ENCODE results near the gene USHBP1. TPM values are rescaled to one million over a fixed set of nuclear protein-coding genes. Genes with fewer than 3 reads are reported as not detected.
"Not testable (repeated sequence)": the region's sequence is repeated elsewhere in the genome, so short reads cannot be mapped to it uniquely, and the experiment has no call there.

The USHBP1 gene
- total RNA-seq, 1 donor from 2014 or later = 54.2 TPM

DNA sequence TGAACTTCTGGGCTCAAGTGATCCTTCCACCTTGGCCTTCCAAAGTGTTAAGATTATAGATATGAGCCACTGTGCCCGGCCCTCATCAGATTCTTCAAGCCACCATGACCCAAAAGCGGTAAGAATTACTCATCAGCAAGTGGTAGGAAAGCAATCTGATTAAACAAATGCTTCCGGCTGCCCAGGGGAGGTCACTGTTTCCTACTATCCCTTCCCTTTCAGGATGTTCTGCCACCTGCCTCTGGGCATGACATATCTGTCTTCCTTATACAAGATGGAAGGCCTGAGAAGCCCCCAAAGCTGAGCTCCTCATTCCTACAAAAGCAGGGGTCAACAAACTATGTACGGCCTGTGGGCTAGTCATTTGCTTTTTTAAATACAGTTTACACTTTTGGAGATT lies 31.7 kb upstream of the USHBP1 start:
- Mint-ChIP-seq H3K4me3 (ENCODE audit: unreplicated experiment) (no peak overlapping the region), H3K36me3 (ENCODE audit: low read depth, unreplicated experiment) (no peaks in the 10 kb centered on the region), H3K9me3 (ENCODE audit: unreplicated experiment) (no peaks in the 10 kb centered on the region), H3K4me1 (ENCODE audit: unreplicated experiment) (no peaks in the 10 kb centered on the region), H3K27ac (ENCODE audit: unreplicated experiment) (peak overlapping the region; percentile 70), H3K27me3 (ENCODE audit: unreplicated experiment) (peaks cover 3% of the 10 kb centered on the region)
- no peak for DNase-seq (ENCODE audit: low spot score)
- TF ChIP-seq, protein P1, sequence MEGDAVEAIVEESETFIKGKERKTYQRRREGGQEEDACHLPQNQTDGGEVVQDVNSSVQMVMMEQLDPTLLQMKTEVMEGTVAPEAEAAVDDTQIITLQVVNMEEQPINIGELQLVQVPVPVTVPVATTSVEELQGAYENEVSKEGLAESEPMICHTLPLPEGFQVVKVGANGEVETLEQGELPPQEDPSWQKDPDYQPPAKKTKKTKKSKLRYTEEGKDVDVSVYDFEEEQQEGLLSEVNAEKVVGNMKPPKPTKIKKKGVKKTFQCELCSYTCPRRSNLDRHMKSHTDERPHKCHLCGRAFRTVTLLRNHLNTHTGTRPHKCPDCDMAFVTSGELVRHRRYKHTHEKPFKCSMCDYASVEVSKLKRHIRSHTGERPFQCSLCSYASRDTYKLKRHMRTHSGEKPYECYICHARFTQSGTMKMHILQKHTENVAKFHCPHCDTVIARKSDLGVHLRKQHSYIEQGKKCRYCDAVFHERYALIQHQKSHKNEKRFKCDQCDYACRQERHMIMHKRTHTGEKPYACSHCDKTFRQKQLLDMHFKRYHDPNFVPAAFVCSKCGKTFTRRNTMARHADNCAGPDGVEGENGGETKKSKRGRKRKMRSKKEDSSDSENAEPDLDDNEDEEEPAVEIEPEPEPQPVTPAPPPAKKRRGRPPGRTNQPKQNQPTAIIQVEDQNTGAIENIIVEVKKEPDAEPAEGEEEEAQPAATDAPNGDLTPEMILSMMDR (IDR thresholded peaks at IDR 0.05; ENCODE audit: unreplicated experiment) = no peak

GRCh38 chr19:17295551-17295950 lies 31.0 kb upstream of the USHBP1 start:
- not testable (repeated sequence) for H3K27ac Mint-ChIP-seq (ENCODE audit: unreplicated experiment); H3K4me1 Mint-ChIP-seq (ENCODE audit: unreplicated experiment); DNase-seq (ENCODE audit: low spot score); H3K9me3 Mint-ChIP-seq (ENCODE audit: unreplicated experiment); H3K36me3 Mint-ChIP-seq (ENCODE audit: low read depth, unreplicated experiment); H3K4me3 Mint-ChIP-seq (ENCODE audit: unreplicated experiment); H3K27me3 Mint-ChIP-seq (ENCODE audit: unreplicated experiment)

DNA sequence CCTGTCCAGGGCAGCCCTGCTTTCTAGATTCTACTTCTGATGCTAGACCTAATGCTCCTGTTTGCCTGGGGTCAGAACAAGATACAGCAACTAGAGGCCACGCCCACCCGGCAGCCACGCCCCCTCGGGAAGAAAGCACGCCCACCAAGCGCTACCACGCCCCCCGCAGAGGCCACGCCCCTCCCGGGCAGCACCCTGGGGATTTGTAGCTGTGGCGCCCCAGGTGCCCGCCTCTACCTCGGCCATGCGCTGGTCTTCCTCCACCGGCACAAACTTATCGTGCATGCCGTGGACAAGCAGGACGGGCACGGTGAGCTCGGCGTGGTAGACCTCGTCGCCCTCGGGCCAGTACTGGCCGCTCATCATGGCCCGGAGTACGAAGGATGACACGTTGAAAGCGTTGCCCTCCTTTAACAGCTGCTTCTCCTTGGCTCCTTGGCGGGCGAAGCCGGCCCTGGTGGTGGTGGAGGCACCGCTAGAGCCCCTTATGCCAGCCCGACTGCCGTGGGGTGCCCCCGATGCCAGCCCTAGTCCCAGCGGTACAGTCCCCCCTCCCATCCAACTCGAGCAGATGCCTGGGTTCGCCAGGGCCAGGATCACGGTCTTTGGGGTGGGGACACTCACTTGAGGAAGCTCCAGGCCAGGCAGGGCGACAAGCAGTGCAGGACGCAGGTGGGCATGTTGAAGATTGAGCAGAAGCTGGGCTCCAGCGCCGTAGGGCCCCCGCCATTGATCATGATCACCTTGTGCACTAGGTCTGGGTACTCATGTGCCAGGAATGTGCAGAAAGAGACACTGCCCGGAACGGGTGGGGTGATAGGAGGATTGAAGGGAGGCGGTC lies 29.7 kb upstream of the USHBP1 start:
- peak; percentile 46 for DNase-seq (ENCODE audit: low spot score)
- Mint-ChIP-seq H3K27ac (ENCODE audit: unreplicated experiment) (no peak overlapping the region), H3K4me3 (ENCODE audit: unreplicated experiment) (no peak overlapping the region), H3K27me3 (ENCODE audit: unreplicated experiment) (peaks cover 3% of the 10 kb centered on the region), H3K4me1 (ENCODE audit: unreplicated experiment) (no peaks in the 10 kb centered on the region), H3K9me3 (ENCODE audit: unreplicated experiment) (no peaks in the 10 kb centered on the region), H3K36me3 (ENCODE audit: low read depth, unreplicated experiment) (no peaks in the 10 kb centered on the region)
- TF ChIP-seq, protein P1 (IDR thresholded peaks at IDR 0.05; ENCODE audit: unreplicated experiment) = no peak

DNA sequence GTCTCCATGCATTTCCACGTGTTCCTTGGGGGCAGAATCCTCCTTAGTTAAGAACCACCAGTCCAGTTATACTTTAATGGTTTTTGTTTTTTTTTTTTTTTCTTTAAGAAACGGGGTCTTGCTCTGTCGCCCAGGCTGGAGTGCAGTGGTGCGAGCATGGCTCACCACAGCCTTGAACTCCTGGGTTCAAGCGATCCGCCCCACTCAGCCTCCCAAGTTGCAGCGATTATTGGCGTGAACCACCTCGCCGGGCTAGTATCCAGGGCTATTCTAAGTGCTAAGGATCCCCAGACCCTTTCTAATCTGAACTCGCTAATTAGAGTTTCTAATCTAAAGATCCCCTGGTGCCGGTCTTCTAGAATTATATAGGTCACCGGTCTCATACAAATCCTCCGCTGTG lies 29.1 kb upstream of the USHBP1 start:
- Mint-ChIP-seq H3K36me3 (ENCODE audit: low read depth, unreplicated experiment) (no peaks in the 10 kb centered on the region), H3K4me1 (ENCODE audit: unreplicated experiment) (no peaks in the 10 kb centered on the region), H3K27me3 (ENCODE audit: unreplicated experiment) (peaks cover 3% of the 10 kb centered on the region), H3K27ac (ENCODE audit: unreplicated experiment) (no peak overlapping the region), H3K4me3 (ENCODE audit: unreplicated experiment) (no peak overlapping the region), H3K9me3 (ENCODE audit: unreplicated experiment) (no peaks in the 10 kb centered on the region)
- TF ChIP-seq, protein P1 (IDR thresholded peaks at IDR 0.05; ENCODE audit: unreplicated experiment) = no peak
- no peak for DNase-seq (ENCODE audit: low spot score)

DNA sequence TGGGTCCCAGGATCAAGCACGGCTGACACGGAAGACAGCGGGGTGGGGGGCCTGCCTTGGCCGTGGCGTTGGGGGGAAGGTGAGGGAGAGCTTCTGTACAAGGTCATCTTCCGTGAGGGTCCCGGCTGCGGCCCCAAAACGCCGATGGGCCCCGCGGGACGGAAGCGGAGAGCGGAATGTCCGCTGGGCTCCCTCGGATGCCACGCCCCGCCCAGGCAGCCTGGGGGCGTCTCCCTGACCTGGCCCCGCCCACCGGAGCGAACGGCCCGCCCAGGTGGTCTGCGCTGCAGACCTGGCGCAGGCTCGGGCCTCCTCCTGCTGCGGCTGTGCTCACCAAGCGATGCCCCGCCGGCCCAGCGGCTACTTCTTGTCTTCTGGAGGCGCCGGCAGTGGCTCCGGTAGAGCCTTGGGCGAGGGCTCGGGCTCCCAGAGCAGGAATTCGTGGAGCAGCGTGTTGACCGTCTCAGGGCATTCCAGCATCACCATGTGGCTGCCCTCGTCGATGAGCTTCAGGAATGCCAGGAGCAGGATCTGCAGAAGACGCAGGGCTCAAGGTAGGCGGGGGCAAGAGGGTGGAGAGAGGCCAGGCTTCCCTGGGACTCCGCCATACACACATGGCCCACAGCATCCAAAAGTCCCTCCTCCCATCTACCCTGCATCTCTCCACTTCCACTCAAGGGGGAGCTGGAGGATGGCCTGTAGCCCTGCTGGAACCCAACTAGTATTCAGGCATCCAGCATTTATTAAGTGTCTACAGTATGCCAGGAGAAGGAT lies 27.9 kb upstream of the USHBP1 start:
- Mint-ChIP-seq H3K4me1 (ENCODE audit: unreplicated experiment) (no peaks in the 10 kb centered on the region), H3K4me3 (ENCODE audit: unreplicated experiment) (peak overlapping the region; percentile 80), H3K9me3 (ENCODE audit: unreplicated experiment) (no peaks in the 10 kb centered on the region), H3K27me3 (ENCODE audit: unreplicated experiment) (peaks cover 3% of the 10 kb centered on the region), H3K27ac (ENCODE audit: unreplicated experiment) (no peak overlapping the region), H3K36me3 (ENCODE audit: low read depth, unreplicated experiment) (no peaks in the 10 kb centered on the region)
- peak; percentile 88 for DNase-seq (ENCODE audit: low spot score)
- TF ChIP-seq, protein P1 (IDR thresholded peaks at IDR 0.05; ENCODE audit: unreplicated experiment) = no peak

Measured in endothelial cell (in vitro differentiated cells).